DOHH2 (cell line): Measurements from ENCODE around the gene KRT20.

Experiments
- CTCF ChIP-seq: fragments of 200-600 bp; sonication (generic); IDR thresholded peaks from one replicate; pipeline ENCODE4 v1.5.1; 2014; ENCODE audit warnings: antibody characterized with exemption, mild to moderate bottlenecking, low read depth, low read length; ENCODE audit not compliant: poor library complexity, severe bottlenecking
- EZH2phosphoT487 ChIP-seq: fragments of 200-600 bp; sonication (generic); IDR thresholded peaks from 2 replicates; pipeline ENCODE4 v1.6.1; 2017; ENCODE audit warnings: borderline replicate concordance, mild to moderate bottlenecking, antibody characterized with exemption, low read length, moderate library complexity, mixed read lengths

GRCh38 chr17:40914075-40914855 lies 29.2 kb upstream of the KRT20 start:
- TF ChIP-seq CTCF: no peak
- TF ChIP-seq EZH2phosphoT487: no peak
